HL-60 (cell line): Measurements from ENCODE around the gene COIL.

ENCODE experiments used
- DNase-seq, 2 experiments: peaks; one replicate each; pipeline ENCODE4 v3.0.0-alpha.2; 2010 to 2020; ENCODE audit warnings: low read depth in 1 of 2, low spot score in 1 of 2
- H3K27ac ChIP-seq: fragments of 250-450 bp; sonication (Bioruptor Pico); replicated peaks from 2 replicates; pipeline ENCODE4 v1.5.1; 2020; ENCODE audit warnings: mild to moderate bottlenecking, moderate library complexity
- H3K27me3 ChIP-seq: fragments of 250-450 bp; sonication (Bioruptor Pico); 2 replicates; pipeline ENCODE4 v1.5.1; 2021; ENCODE audit warnings: mild to moderate bottlenecking, moderate library complexity; ENCODE audit not compliant: insufficient read depth, poor library complexity, severe bottlenecking
- H3K4me3 ChIP-seq: replicated peaks from 2 replicates; pipeline ENCODE4 v1.5.1; 2011; ENCODE audit warnings: mild to moderate bottlenecking, control low read depth, low read length; ENCODE audit not compliant: insufficient read depth
- GABPA ChIP-seq: IDR thresholded peaks from 2 replicates; pipeline ENCODE4 v1.6.1; 2012; ENCODE audit warnings: low read depth
- POLR2AphosphoS5 ChIP-seq: IDR thresholded peaks from 2 replicates; pipeline ENCODE4 v1.6.1; 2012; ENCODE audit warnings: low read depth
- SPI1 ChIP-seq: IDR thresholded peaks from 2 replicates; pipeline ENCODE4 v1.6.1; 2012; ENCODE audit warnings: low read depth, mild to moderate bottlenecking, borderline replicate concordance
- TF ChIP-seq, protein P1 (sequence below): IDR thresholded peaks from 2 replicates; pipeline ENCODE4 v1.6.1; 2012; ENCODE audit warnings: low read depth; ENCODE audit not compliant: insufficient replicate concordance
- TF ChIP-seq, protein P2 (sequence below): IDR thresholded peaks from one replicate; pipeline ENCODE4 v1.5.1; 2011; ENCODE audit warnings: low read length, control low read depth, inconsistent platforms; ENCODE audit not compliant: insufficient read depth

The COIL gene

DNA sequence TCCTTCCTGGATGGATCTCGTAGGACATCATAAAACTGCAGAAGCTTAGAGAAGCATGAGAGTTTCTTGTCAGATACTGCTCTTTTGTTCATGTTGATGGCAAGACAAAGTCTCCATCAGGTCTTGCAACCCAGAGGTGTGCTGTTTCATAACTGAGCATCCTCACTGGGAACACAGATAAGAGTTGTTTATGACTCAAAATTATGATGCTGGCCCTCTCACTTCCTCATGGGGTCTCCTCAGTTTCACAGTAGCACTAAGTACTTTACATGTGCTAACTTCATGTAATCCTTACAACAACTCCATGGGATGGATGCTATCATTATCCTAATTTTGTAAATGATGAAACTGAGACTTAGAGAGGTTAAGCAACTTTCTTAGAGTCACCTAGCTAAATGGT, 31.5 kb upstream of the COIL start:
- Histone ChIP-seq H3K4me3 (no peak overlapping the region), H3K27ac (no peak overlapping the region), H3K27me3 (no peaks in the 10 kb centered on the region)
- no peak for DNase-seq
- TF ChIP-seq, protein P1, sequence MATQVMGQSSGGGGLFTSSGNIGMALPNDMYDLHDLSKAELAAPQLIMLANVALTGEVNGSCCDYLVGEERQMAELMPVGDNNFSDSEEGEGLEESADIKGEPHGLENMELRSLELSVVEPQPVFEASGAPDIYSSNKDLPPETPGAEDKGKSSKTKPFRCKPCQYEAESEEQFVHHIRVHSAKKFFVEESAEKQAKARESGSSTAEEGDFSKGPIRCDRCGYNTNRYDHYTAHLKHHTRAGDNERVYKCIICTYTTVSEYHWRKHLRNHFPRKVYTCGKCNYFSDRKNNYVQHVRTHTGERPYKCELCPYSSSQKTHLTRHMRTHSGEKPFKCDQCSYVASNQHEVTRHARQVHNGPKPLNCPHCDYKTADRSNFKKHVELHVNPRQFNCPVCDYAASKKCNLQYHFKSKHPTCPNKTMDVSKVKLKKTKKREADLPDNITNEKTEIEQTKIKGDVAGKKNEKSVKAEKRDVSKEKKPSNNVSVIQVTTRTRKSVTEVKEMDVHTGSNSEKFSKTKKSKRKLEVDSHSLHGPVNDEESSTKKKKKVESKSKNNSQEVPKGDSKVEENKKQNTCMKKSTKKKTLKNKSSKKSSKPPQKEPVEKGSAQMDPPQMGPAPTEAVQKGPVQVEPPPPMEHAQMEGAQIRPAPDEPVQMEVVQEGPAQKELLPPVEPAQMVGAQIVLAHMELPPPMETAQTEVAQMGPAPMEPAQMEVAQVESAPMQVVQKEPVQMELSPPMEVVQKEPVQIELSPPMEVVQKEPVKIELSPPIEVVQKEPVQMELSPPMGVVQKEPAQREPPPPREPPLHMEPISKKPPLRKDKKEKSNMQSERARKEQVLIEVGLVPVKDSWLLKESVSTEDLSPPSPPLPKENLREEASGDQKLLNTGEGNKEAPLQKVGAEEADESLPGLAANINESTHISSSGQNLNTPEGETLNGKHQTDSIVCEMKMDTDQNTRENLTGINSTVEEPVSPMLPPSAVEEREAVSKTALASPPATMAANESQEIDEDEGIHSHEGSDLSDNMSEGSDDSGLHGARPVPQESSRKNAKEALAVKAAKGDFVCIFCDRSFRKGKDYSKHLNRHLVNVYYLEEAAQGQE = no peak
- TF ChIP-seq POLR2AphosphoS5 (no peak), GABPA (no peak), SPI1 (no peak)
- TF ChIP-seq, protein P2, sequence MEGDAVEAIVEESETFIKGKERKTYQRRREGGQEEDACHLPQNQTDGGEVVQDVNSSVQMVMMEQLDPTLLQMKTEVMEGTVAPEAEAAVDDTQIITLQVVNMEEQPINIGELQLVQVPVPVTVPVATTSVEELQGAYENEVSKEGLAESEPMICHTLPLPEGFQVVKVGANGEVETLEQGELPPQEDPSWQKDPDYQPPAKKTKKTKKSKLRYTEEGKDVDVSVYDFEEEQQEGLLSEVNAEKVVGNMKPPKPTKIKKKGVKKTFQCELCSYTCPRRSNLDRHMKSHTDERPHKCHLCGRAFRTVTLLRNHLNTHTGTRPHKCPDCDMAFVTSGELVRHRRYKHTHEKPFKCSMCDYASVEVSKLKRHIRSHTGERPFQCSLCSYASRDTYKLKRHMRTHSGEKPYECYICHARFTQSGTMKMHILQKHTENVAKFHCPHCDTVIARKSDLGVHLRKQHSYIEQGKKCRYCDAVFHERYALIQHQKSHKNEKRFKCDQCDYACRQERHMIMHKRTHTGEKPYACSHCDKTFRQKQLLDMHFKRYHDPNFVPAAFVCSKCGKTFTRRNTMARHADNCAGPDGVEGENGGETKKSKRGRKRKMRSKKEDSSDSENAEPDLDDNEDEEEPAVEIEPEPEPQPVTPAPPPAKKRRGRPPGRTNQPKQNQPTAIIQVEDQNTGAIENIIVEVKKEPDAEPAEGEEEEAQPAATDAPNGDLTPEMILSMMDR = no peak

DNA sequence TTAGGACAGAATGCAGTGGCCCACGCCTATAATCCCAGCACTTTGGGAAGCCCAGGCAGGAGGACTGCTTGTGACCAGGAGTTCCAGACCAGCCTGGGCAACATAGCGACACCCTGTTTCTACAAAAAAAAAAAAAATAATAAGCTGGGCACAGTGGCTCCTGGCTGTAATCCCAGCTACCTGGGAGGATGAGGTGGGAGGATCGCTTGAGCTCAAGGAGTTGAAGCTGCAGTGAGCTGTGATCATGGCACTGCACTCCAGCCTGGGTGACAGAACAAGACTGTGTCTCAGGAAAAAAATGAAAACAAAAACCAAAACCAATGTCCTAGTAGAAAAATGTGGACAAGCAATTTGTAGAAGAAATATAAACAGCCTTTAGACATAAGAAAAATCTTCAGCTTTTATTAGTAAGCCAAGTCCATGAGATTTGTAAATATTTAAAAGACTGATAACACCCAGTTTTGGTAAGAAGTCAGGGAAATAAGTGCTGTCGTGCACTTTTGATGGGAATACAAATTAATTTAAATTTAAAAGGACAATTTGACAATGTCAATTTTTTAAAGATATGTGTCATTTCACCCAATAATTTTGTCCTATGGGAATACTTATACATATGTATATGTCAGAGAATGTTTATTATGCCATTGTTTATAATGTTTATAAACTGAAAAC, 28.2 kb upstream of the COIL start:
- Histone ChIP-seq H3K4me3 (no peak overlapping the region), H3K27me3 (no peaks in the 10 kb centered on the region), H3K27ac (no peak overlapping the region)
- no peak for DNase-seq
- TF ChIP-seq, protein P1 = no peak
- TF ChIP-seq, protein P2 = no peak
- TF ChIP-seq GABPA (no peak), POLR2AphosphoS5 (no peak), SPI1 (no peak)

DNA sequence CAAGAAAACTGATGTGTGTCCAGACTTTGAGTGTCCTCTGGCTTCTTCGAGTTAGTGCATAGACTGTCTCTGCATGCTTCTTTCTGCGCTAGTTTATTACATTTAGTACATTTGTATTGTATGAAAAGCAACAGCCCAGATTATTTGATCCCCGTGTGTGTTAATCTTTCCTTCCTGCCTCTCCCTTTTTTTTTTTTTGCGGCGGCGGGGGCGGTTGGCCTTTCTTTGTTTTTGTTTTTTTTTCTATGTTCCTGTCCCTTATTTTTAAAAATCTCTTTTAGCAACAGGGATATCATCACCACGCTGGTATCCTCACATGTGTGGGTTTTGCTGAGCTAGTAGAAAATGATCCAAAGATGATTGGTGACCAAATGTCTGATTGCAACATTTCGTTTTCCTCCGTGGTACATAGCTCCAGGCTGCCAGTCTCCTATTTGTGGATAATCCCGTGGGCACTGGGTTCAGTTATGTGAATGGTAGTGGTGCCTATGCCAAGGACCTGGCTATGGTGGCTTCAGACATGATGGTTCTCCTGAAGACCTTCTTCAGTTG, 26.5 kb upstream of the COIL start:
- no peak overlapping the region for H3K27ac ChIP-seq
- H3K27me3 ChIP-seq = no peaks in the 10 kb centered on the region
- H3K4me3 ChIP-seq = no peak overlapping the region
- TF ChIP-seq, protein P1 = no peak
- TF ChIP-seq POLR2AphosphoS5 = no peak
- TF ChIP-seq, protein P2 = no peak
- TF ChIP-seq GABPA = no peak
- no peak for TF ChIP-seq SPI1
- no peak for DNase-seq
